ENCODE measurements around the gene SYTL2.

SYTL2 gene

GRCh38 chr11:85835729-85836128 lies 24.8 kb upstream of the SYTL2 start:
- no peak overlapping the region for H3K4me2 ChIP-seq (ENCODE audit: low read depth, low read length, poor library complexity, severe bottlenecking)
- TF ChIP-seq EZH2phosphoT487 (IDR thresholded peaks at IDR 0.05; ENCODE audit: borderline replicate concordance) (no peak), CTCF (conservative IDR thresholded peaks at IDR 0.05; ENCODE audit: low read length) (no peak)
- no peak overlapping the region for H3K4me3 ChIP-seq (ENCODE audit: low read length, poor library complexity, severe bottlenecking)
- no peaks in the 10 kb centered on the region for H3F3A ChIP-seq (ENCODE audit: low read depth)
- no peaks in the 10 kb centered on the region for H3K9me2 ChIP-seq (replicated peaks; ENCODE audit: low read depth, low read length)
- H2AFZ ChIP-seq (ENCODE audit: low read length): no peak overlapping the region
- no peaks in the 10 kb centered on the region for H3K27me3 ChIP-seq (ENCODE audit: insufficient read depth, low read length, poor library complexity, severe bottlenecking)
- H3K79me2 ChIP-seq (ENCODE audit: insufficient read depth, low read length): no peaks in the 10 kb centered on the region
- no peaks in the 10 kb centered on the region for H3K36me3 ChIP-seq (ENCODE audit: insufficient read depth, low read length)
- H3K9me3 ChIP-seq (ENCODE audit: insufficient read depth, low read depth, low read length): peaks cover 7% of the 10 kb centered on the region
- H3K4me1 ChIP-seq (ENCODE audit: insufficient read depth, low read length, poor library complexity, severe bottlenecking): no peaks in the 10 kb centered on the region
- no peak overlapping the region for H3K9ac ChIP-seq (ENCODE audit: low read depth, low read length, poor library complexity, severe bottlenecking)
- no peaks in the 10 kb centered on the region for H4K20me1 ChIP-seq (ENCODE audit: insufficient read depth, low read length, poor library complexity, severe bottlenecking)

DNA sequence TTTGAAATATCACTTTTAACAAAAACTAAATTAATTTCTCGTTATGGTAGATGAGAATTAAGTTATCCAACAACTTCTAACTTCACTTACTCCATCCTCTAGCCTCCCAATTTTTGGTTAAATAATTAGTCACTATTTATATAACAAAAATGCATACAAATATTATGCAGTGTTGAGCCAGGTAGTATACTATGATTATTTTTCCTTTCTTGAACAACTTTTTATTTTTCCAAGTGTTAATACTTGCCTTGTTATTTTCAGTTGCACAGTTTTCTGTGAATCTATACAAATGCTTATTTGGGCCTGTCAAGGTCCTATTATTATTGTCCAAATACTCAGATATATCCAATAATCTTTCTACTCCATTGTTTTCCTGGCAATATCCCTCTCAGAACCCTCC lies 24.3 kb upstream of the SYTL2 start:
- H3K4me2 ChIP-seq (ENCODE audit: low read depth, low read length, poor library complexity, severe bottlenecking): no peak overlapping the region
- H3K4me1 ChIP-seq (ENCODE audit: insufficient read depth, low read length, poor library complexity, severe bottlenecking): no peaks in the 10 kb centered on the region
- H3K79me2 ChIP-seq (ENCODE audit: insufficient read depth, low read length): no peaks in the 10 kb centered on the region
- TF ChIP-seq CTCF (conservative IDR thresholded peaks at IDR 0.05; ENCODE audit: low read length) (no peak), EZH2phosphoT487 (IDR thresholded peaks at IDR 0.05; ENCODE audit: borderline replicate concordance) (no peak)
- H3F3A ChIP-seq (ENCODE audit: low read depth): no peaks in the 10 kb centered on the region
- H3K27me3 ChIP-seq (ENCODE audit: insufficient read depth, low read length, poor library complexity, severe bottlenecking): no peaks in the 10 kb centered on the region
- no peaks in the 10 kb centered on the region for H4K20me1 ChIP-seq (ENCODE audit: insufficient read depth, low read length, poor library complexity, severe bottlenecking)
- H3K4me3 ChIP-seq (ENCODE audit: low read length, poor library complexity, severe bottlenecking): no peak overlapping the region
- no peaks in the 10 kb centered on the region for H3K36me3 ChIP-seq (ENCODE audit: insufficient read depth, low read length)
- no peak overlapping the region for H3K9ac ChIP-seq (ENCODE audit: low read depth, low read length, poor library complexity, severe bottlenecking)
- no peak overlapping the region for H2AFZ ChIP-seq (ENCODE audit: low read length)
- no peaks in the 10 kb centered on the region for H3K9me2 ChIP-seq (replicated peaks; ENCODE audit: low read depth, low read length)
- H3K9me3 ChIP-seq (ENCODE audit: insufficient read depth, low read depth, low read length): peaks cover 7% of the 10 kb centered on the region

DNA sequence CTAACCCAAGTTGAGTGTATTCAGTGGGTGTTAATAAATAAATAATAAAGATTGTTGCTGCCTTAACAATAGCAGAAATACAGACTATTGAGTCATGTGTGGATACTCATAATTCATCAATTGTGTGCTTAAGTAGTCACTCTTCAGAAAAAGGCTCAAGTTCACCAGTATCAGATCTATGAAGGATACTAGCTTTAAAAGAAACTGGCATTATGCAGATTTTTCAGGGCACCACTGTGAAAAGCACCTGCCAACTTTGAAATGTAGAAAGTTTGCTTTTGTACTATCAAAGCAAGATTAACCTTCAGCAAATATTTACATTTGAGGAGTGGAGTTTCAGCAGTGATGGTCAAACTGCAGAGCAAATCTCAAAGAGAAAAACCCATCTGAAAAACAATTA lies 20.1 kb upstream of the SYTL2 start:
- peaks cover 7% of the 10 kb centered on the region for H3K9me3 ChIP-seq (ENCODE audit: insufficient read depth, low read depth, low read length)
- H2AFZ ChIP-seq (ENCODE audit: low read length): no peak overlapping the region
- no peaks in the 10 kb centered on the region for H3K27me3 ChIP-seq (ENCODE audit: insufficient read depth, low read length, poor library complexity, severe bottlenecking)
- no peaks in the 10 kb centered on the region for H3K79me2 ChIP-seq (ENCODE audit: insufficient read depth, low read length)
- no peaks in the 10 kb centered on the region for H3K9me2 ChIP-seq (replicated peaks; ENCODE audit: low read depth, low read length)
- H3K4me1 ChIP-seq (ENCODE audit: insufficient read depth, low read length, poor library complexity, severe bottlenecking): peaks cover 8% of the 10 kb centered on the region
- H3K4me3 ChIP-seq (ENCODE audit: low read length, poor library complexity, severe bottlenecking): no peak overlapping the region
- H4K20me1 ChIP-seq (ENCODE audit: insufficient read depth, low read length, poor library complexity, severe bottlenecking): no peaks in the 10 kb centered on the region
- TF ChIP-seq CTCF (conservative IDR thresholded peaks at IDR 0.05; ENCODE audit: low read length): no peak
- no peaks in the 10 kb centered on the region for H3K36me3 ChIP-seq (ENCODE audit: insufficient read depth, low read length)
- no peak overlapping the region for H3K9ac ChIP-seq (ENCODE audit: low read depth, low read length, poor library complexity, severe bottlenecking)
- no peaks in the 10 kb centered on the region for H3F3A ChIP-seq (ENCODE audit: low read depth)
- H3K4me2 ChIP-seq (ENCODE audit: low read depth, low read length, poor library complexity, severe bottlenecking): no peak overlapping the region
